ENCODE measurements around the gene TMEM108.

GRCh38 chr3:133016838-133017309, 21.3 kb upstream of the TMEM108 start:
- TF ChIP-seq EZH2 (IDR thresholded peaks at IDR 0.05) (no peak), POLR2AphosphoS5 (IDR thresholded peaks at IDR 0.05; ENCODE audit: borderline replicate concordance, low read depth, low read length) (no peak), FOXP2 (optimal IDR thresholded peaks at IDR 0.05; ENCODE audit: control extremely low read depth, extremely low read length, insufficient read depth) (no peak)
